Ishikawa (cell line): ENCODE data around the gene GPR152.

Experiments
- CEBPB ChIP-seq: IDR thresholded peaks from 2 replicates; pipeline ENCODE4 v1.6.1; 2012
- EP300 ChIP-seq: IDR thresholded peaks from 2 replicates; pipeline ENCODE4 v1.6.1; 2012; ENCODE audit warnings: borderline replicate concordance
- FOXM1 ChIP-seq: IDR thresholded peaks from 2 replicates; pipeline ENCODE4 v1.6.1; 2012; ENCODE audit warnings: low read depth, borderline replicate concordance
- NFIC ChIP-seq: IDR thresholded peaks from 2 replicates; pipeline ENCODE4 v1.6.1; 2012
- RAD21 ChIP-seq: IDR thresholded peaks from 2 replicates; pipeline ENCODE4 v1.6.1; 2012; ENCODE audit warnings: low read depth
- TAF1 ChIP-seq: IDR thresholded peaks from 2 replicates; pipeline ENCODE4 v1.6.1; 2012; ENCODE audit warnings: low read depth, mild to moderate bottlenecking
- TCF12 ChIP-seq: IDR thresholded peaks from 2 replicates; pipeline ENCODE4 v1.6.1; 2012; ENCODE audit warnings: low read depth
- TEAD4 ChIP-seq: IDR thresholded peaks from 2 replicates; pipeline ENCODE4 v1.6.1; 2012
- USF1 ChIP-seq: IDR thresholded peaks from 2 replicates; pipeline ENCODE4 v1.6.1; 2012
- YY1 ChIP-seq: IDR thresholded peaks from 2 replicates; pipeline ENCODE4 v1.6.1; 2012; ENCODE audit warnings: low read depth
- ZBTB7A ChIP-seq: IDR thresholded peaks from 2 replicates; pipeline ENCODE4 v1.6.1; 2012; ENCODE audit warnings: low read depth
- TF ChIP-seq, protein P1 (sequence below): IDR thresholded peaks from 2 replicates; pipeline ENCODE4 v1.6.1; 2012
- TF ChIP-seq, protein P2 (sequence below): IDR thresholded peaks from 2 replicates; pipeline ENCODE4 v1.6.1; 2012; ENCODE audit warnings: low read depth, mild to moderate bottlenecking

- no peak for TF ChIP-seq RAD21
- TF ChIP-seq USF1 = no peak
- TF ChIP-seq YY1 = no peak
- TF ChIP-seq, protein P1, sequence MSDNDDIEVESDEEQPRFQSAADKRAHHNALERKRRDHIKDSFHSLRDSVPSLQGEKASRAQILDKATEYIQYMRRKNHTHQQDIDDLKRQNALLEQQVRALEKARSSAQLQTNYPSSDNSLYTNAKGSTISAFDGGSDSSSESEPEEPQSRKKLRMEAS = no peak
- no peak for TF ChIP-seq TAF1
- no peak for TF ChIP-seq TEAD4
- no peak for TF ChIP-seq EP300
- no peak for TF ChIP-seq CEBPB
- TF ChIP-seq, protein P2, sequence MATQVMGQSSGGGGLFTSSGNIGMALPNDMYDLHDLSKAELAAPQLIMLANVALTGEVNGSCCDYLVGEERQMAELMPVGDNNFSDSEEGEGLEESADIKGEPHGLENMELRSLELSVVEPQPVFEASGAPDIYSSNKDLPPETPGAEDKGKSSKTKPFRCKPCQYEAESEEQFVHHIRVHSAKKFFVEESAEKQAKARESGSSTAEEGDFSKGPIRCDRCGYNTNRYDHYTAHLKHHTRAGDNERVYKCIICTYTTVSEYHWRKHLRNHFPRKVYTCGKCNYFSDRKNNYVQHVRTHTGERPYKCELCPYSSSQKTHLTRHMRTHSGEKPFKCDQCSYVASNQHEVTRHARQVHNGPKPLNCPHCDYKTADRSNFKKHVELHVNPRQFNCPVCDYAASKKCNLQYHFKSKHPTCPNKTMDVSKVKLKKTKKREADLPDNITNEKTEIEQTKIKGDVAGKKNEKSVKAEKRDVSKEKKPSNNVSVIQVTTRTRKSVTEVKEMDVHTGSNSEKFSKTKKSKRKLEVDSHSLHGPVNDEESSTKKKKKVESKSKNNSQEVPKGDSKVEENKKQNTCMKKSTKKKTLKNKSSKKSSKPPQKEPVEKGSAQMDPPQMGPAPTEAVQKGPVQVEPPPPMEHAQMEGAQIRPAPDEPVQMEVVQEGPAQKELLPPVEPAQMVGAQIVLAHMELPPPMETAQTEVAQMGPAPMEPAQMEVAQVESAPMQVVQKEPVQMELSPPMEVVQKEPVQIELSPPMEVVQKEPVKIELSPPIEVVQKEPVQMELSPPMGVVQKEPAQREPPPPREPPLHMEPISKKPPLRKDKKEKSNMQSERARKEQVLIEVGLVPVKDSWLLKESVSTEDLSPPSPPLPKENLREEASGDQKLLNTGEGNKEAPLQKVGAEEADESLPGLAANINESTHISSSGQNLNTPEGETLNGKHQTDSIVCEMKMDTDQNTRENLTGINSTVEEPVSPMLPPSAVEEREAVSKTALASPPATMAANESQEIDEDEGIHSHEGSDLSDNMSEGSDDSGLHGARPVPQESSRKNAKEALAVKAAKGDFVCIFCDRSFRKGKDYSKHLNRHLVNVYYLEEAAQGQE = no peak
- TF ChIP-seq TCF12 = no peak
- no peak for TF ChIP-seq NFIC
- no peak for TF ChIP-seq FOXM1
- no peak for TF ChIP-seq ZBTB7A
These were observed 15.3 kb downstream of the GPR152 start, which contains the start of gene PTPRCAP for GRCh38 chr11:67437082-67437808.
